ENCODE measurements around the gene CHEK1. TPM values are rescaled to one million over a fixed set of nuclear protein-coding genes. Genes with fewer than 3 reads are reported as not detected.

CHEK1 gene
- total RNA-seq, 2 experiments from 2014 or later: 106 to 133 TPM

GRCh38 chr11:125594958-125595357 lies 30.0 kb upstream of the CHEK1 start:
- Mint-ChIP-seq H3K27me3 (no peaks in the 10 kb centered on the region), H3K27ac (no peak overlapping the region), H3K4me3 (no peak overlapping the region), H3K4me1 (peaks cover 39% of the 10 kb centered on the region), H3K36me3 (peaks cover 28% of the 10 kb centered on the region), H3K9me3 (ENCODE audit: low read depth) (no peaks in the 10 kb centered on the region)
- DNase-seq (no peak), ATAC-seq (no peak)
- CTCF ChIA-PET: interaction anchor here (1.0 to 1.2 kb wide), 2 partner anchors 30 to 293 kb away, joined by 3 to 4 read pairs; partner anchors contain the start of genes CHEK1 and HYLS1

- Mint-ChIP-seq H3K4me1 (peaks cover 10% of the 10 kb centered on the region), H3K4me3 (no peak overlapping the region), H3K27ac (no peak overlapping the region), H3K27me3 (no peaks in the 10 kb centered on the region), H3K9me3 (ENCODE audit: low read depth) (no peaks in the 10 kb centered on the region), H3K36me3 (peaks cover 56% of the 10 kb centered on the region)
- DNase-seq: no peak
- no peak for ATAC-seq
- CTCF ChIA-PET: no interaction called here
Observed at GRCh38 chr11:125600663-125601062, 24.3 kb upstream of the CHEK1 start.

GRCh38 chr11:125603207-125603606 lies 21.8 kb upstream of the CHEK1 start:
- CTCF ChIA-PET: interaction anchor here (0.7 to 1.7 kb wide), 3 partner anchors 10 to 24 kb away, joined by 3 read pairs; no protein-coding TSS in a partner anchor
- H3K27me3 Mint-ChIP-seq: no peaks in the 10 kb centered on the region
- peaks cover 61% of the 10 kb centered on the region for H3K36me3 Mint-ChIP-seq
- H3K9me3 Mint-ChIP-seq (ENCODE audit: low read depth): no peaks in the 10 kb centered on the region
- ATAC-seq: no peak
- DNase-seq: no peak
- no peak overlapping the region for H3K4me3 Mint-ChIP-seq
- peaks cover 2% of the 10 kb centered on the region for H3K4me1 Mint-ChIP-seq
- H3K27ac Mint-ChIP-seq: no peak overlapping the region

GRCh38 chr11:125605417-125605816 lies 19.5 kb upstream of the CHEK1 start:
- CTCF ChIA-PET: no interaction called here
- Mint-ChIP-seq H3K36me3 (peaks cover 65% of the 10 kb centered on the region), H3K9me3 (ENCODE audit: low read depth) (no peaks in the 10 kb centered on the region), H3K4me3 (no peak overlapping the region), H3K4me1 (no peaks in the 10 kb centered on the region), H3K27me3 (no peaks in the 10 kb centered on the region), H3K27ac (no peak overlapping the region)
- DNase-seq (no peak), ATAC-seq (no peak)

DNA sequence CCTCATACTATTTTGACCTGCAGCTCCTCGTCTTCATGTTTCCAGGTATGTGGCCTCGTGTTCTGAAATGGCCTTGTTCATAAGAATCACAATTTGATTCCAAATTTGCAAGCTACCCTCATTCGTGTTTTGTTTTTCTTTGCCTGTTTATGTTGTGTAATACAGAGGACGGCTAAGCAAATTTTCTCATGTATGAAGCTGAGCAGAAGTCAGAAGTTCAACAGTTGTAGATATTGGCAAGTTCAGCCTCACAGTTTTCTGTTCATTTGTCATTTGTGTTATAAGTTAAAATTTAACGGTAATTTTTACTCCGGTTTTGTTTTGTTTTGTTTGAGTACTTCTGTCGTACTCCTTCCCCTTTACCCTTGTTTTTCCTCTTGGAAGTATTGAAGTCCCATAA lies 15.4 kb upstream of the CHEK1 start:
- no peaks in the 10 kb centered on the region for H3K27me3 Mint-ChIP-seq
- CTCF ChIA-PET: no interaction called here
- no peak for DNase-seq
- peaks cover 66% of the 10 kb centered on the region for H3K36me3 Mint-ChIP-seq
- H3K27ac Mint-ChIP-seq: no peak overlapping the region
- ATAC-seq: no peak
- H3K4me3 Mint-ChIP-seq: no peak overlapping the region
- no peaks in the 10 kb centered on the region for H3K9me3 Mint-ChIP-seq (ENCODE audit: low read depth)
- H3K4me1 Mint-ChIP-seq: peaks cover 2% of the 10 kb centered on the region

DNA sequence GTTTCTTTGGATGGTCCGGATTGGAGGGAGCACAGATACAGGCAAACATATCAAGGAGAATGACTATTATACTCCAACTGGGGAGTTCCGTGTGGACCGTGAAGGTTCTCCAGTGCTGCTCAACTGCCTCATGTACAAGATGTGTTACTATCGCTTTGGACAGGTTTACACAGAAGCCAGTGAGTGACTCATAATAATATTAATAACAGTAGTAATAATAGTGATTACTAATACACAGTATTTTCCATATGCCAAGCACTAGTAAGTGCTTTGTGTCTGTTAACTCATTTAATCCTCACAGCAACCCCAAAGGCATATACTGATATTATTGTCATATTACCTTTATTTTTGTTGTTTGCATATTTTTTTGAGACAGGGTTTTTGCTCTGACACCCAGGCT lies 6.6 kb upstream of the CHEK1 start:
- no peak for DNase-seq
- no peaks in the 10 kb centered on the region for H3K4me1 Mint-ChIP-seq
- H3K4me3 Mint-ChIP-seq: no peak overlapping the region
- no peaks in the 10 kb centered on the region for H3K27me3 Mint-ChIP-seq
- no peak for ATAC-seq
- H3K9me3 Mint-ChIP-seq (ENCODE audit: low read depth): no peaks in the 10 kb centered on the region
- H3K36me3 Mint-ChIP-seq: peaks cover 54% of the 10 kb centered on the region
- no peak overlapping the region for H3K27ac Mint-ChIP-seq
- CTCF ChIA-PET: interaction anchor here (1.4 kb wide), 1 partner anchor 15 kb away, joined by 3 read pairs; no protein-coding TSS in a partner anchor

DNA sequence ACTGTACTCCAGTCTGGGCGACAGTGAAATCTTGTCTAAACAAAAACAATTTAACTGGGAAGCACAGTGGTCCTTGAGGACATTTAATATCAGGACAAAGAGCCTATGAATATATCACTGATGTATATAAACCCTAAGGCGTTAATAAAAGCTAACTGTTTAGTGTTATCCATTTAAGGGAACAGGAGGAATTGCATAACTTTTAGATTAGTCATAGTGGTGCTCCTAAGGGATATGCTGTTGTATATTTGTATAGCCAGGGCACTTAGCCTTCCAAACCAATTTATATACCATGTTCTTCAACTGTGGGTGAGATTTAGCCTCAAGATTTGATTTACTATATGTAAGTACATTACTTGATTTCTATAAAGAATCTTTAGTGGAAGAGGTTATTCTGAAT lies 3.0 kb upstream of the CHEK1 start:
- H3K4me3 Mint-ChIP-seq: no peak overlapping the region
- no peak for DNase-seq
- no peaks in the 10 kb centered on the region for H3K27me3 Mint-ChIP-seq
- H3K36me3 Mint-ChIP-seq: peaks cover 43% of the 10 kb centered on the region
- no peak for ATAC-seq
- H3K9me3 Mint-ChIP-seq (ENCODE audit: low read depth): no peaks in the 10 kb centered on the region
- CTCF ChIA-PET: no interaction called here
- peaks cover 14% of the 10 kb centered on the region for H3K4me1 Mint-ChIP-seq
- no peak overlapping the region for H3K27ac Mint-ChIP-seq

DNA sequence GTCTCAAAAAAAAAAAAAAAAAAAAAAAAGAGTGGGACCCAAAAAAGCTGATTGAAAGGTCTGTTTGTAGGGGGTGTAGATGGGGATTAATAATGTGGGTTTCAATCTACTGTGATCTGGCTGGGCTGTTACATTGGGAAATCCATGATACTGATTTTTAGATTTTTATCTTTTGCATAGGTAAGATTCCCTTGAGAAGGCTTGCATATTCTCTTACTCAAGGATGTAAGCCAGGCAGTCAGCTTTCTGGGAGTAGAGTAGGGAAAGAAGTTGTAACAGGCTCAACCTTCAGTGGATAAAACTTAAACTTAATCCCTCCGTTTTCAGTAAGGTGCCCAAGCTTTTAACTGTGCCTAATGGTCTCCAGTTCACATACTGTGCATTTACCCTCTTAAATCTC lies 1.9 kb upstream of the CHEK1 start:
- Mint-ChIP-seq H3K27ac (no peak overlapping the region), H3K27me3 (no peaks in the 10 kb centered on the region), H3K9me3 (ENCODE audit: low read depth) (no peaks in the 10 kb centered on the region), H3K36me3 (peaks cover 50% of the 10 kb centered on the region), H3K4me3 (no peak overlapping the region), H3K4me1 (peaks cover 24% of the 10 kb centered on the region)
- ATAC-seq: no peak
- DNase-seq: no peak
- CTCF ChIA-PET: interaction anchor here (0.6 to 1.7 kb wide), 3 partner anchors 29 to 54 kb away, joined by 3 to 4 read pairs (median 3); partner anchors contain the start of genes EI24 and STT3A

DNA sequence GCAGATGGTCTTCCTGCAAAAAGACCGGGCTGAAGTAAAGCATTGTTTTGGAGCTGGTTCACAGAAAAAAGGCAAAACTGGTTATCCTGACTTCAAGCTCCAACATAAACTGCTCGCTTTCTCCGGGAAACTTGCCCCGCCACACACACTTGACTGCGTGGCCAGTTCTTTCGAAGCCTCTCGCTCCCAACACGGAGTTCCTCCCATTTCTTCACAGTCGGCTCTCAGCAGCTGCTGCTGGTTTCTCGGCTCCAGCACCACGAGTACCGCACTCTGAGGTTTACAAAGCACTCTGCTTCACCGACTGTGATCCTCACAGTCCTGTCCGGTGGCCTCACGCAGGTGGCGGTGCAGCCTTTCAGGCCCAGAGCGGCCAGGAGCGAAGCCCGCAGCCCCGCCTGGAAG lies 264 bp downstream of the CHEK1 start:
- H3K9me3 Mint-ChIP-seq (ENCODE audit: low read depth): no peaks in the 10 kb centered on the region

DNA sequence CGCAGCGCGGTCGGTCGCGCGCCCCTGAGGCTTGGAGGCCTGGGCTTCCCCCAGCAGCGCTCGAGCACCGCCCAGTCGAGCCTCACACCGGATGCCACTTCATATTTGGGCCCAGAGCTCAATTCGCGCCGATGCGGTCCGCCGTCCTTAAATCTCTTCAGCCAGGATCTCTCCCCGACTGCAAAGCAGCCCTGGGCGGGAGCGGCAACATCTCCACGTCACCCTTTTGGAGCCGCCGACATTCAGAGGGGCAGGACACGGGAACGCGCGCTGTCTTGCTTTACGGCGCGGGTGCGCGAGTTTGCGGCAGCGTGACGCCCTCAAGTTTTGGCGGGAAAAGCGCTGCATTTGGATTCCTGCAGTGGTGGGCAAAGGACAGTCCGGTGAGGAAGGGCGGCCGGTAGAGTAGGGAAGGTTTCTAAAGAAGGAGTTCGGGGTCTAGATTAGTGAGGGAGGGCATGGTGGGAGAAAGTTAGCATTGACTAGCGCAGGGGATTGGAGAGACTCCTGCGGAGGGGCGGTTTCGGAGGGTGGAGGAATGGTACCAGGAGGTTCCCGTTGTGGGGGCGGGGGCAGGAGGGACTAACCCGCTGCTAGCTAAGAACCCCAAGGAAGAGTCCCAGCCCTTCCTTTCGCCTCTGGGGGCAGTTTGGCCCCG lies 796 bp downstream of the CHEK1 start:
- Mint-ChIP-seq H3K27me3 (no peaks in the 10 kb centered on the region), H3K4me3 (peak overlapping the region; percentile 88), H3K4me1 (peaks cover 36% of the 10 kb centered on the region), H3K36me3 (peaks cover 40% of the 10 kb centered on the region), H3K27ac (peak overlapping the region; percentile 92), H3K9me3 (ENCODE audit: low read depth) (no peaks in the 10 kb centered on the region)
- CTCF ChIA-PET: interaction anchor here (0.6 to 2.9 kb wide), 10 partner anchors 9 to 262 kb away, joined by 3 to 15 read pairs (median 4); partner anchors contain the start of genes HYLS1 and STT3A
- DNase-seq (peak; percentile 91), ATAC-seq (peak; percentile 91)

More for the DNA sequence above, 264 bp downstream of the CHEK1 start:
- Mint-ChIP-seq H3K4me3 (peak overlapping the region; percentile 88), H3K4me1 (peaks cover 35% of the 10 kb centered on the region), H3K27me3 (no peaks in the 10 kb centered on the region), H3K27ac (peak overlapping the region; percentile 92), H3K36me3 (peaks cover 42% of the 10 kb centered on the region)
- DNase-seq: no peak
- ATAC-seq: no peak
- CTCF ChIA-PET: interaction anchor here (0.6 to 2.9 kb wide), 9 partner anchors 9 to 262 kb away, joined by 3 to 15 read pairs (median 4); partner anchors contain the start of genes HYLS1 and STT3A

- H3K27me3 Mint-ChIP-seq: no peaks in the 10 kb centered on the region
- peak; percentile 52 for DNase-seq
- H3K4me3 Mint-ChIP-seq: peak overlapping the region; percentile 88
- peaks cover 41% of the 10 kb centered on the region for H3K36me3 Mint-ChIP-seq
- ATAC-seq: peak; percentile 28
- H3K27ac Mint-ChIP-seq: peak overlapping the region; percentile 92
- no peaks in the 10 kb centered on the region for H3K9me3 Mint-ChIP-seq (ENCODE audit: low read depth)
- H3K4me1 Mint-ChIP-seq: peaks cover 41% of the 10 kb centered on the region
- CTCF ChIA-PET: interaction anchor here (0.6 to 2.9 kb wide), 7 partner anchors 11 to 729 kb away, joined by 3 to 15 read pairs (median 4); partner anchors contain the start of genes HYLS1, ROBO4 and STT3A
Observed at GRCh38 chr11:125626288-125626950, 1.5 kb downstream of the CHEK1 start.

- Mint-ChIP-seq H3K4me1 (peaks cover 43% of the 10 kb centered on the region), H3K36me3 (peaks cover 35% of the 10 kb centered on the region), H3K27ac (peak overlapping the region; percentile 92), H3K9me3 (ENCODE audit: low read depth) (no peaks in the 10 kb centered on the region), H3K4me3 (peak overlapping the region; percentile 88), H3K27me3 (no peaks in the 10 kb centered on the region)
- no peak for DNase-seq
- CTCF ChIA-PET: interaction anchor here (0.6 to 2.9 kb wide), 6 partner anchors 10 to 260 kb away, joined by 3 to 15 read pairs (median 4); partner anchors contain the start of genes HYLS1 and STT3A
- ATAC-seq: no peak
Observed at GRCh38 chr11:125627236-125627910, 2.4 kb downstream of the CHEK1 start.

- no peaks in the 10 kb centered on the region for H3K27me3 Mint-ChIP-seq
- H3K4me1 Mint-ChIP-seq: peaks cover 22% of the 10 kb centered on the region
- H3K36me3 Mint-ChIP-seq: peaks cover 70% of the 10 kb centered on the region
- no peak overlapping the region for H3K27ac Mint-ChIP-seq
- no peaks in the 10 kb centered on the region for H3K9me3 Mint-ChIP-seq (ENCODE audit: low read depth)
- H3K4me3 Mint-ChIP-seq: no peak overlapping the region
- DNase-seq: no peak
- no peak for ATAC-seq
- CTCF ChIA-PET: interaction anchor here (0.8 kb wide), 1 partner anchor 11 kb away, joined by 3 read pairs; no protein-coding TSS in a partner anchor
Observed at GRCh38 chr11:125637840-125638239, 12.9 kb downstream of the CHEK1 start.
